HEK293 (cell line): Measurements from ENCODE around the gene USP16.

Experiments used
- BCL6B ChIP-seq: fragments of 450-650 bp; formaldehyde crosslinking; IDR thresholded peaks from 2 replicates; pipeline ENCODE4 v1.5.1; 2017; ENCODE audit warnings: missing biosample characterization, missing genetic modification characterization
- GLIS1 ChIP-seq: fragments of 450-650 bp; formaldehyde crosslinking; IDR thresholded peaks from 2 replicates; pipeline ENCODE4 v1.5.1; 2016; ENCODE audit warnings: missing biosample characterization, missing genetic modification characterization
- KLF16 ChIP-seq: fragments of 450-650 bp; formaldehyde crosslinking; IDR thresholded peaks from 2 replicates; pipeline ENCODE4 v1.5.1; 2017; ENCODE audit warnings: missing biosample characterization, missing genetic modification characterization
- REST ChIP-seq: fragments of 450-650 bp; formaldehyde crosslinking; IDR thresholded peaks from 2 replicates; pipeline ENCODE4 v1.5.1; 2016; ENCODE audit warnings: missing biosample characterization, missing genetic modification characterization
- SETDB1 ChIP-seq: IDR thresholded peaks from one replicate; pipeline ENCODE4 v1.6.1; 2017; ENCODE audit warnings: mild to moderate bottlenecking, low read length, moderate library complexity, mixed read lengths; ENCODE audit not compliant: insufficient read length
- SP3 ChIP-seq: fragments of 450-650 bp; formaldehyde crosslinking; IDR thresholded peaks from 2 replicates; pipeline ENCODE4 v1.5.1; 2016; ENCODE audit warnings: missing biosample characterization, missing genetic modification characterization
- SP7 ChIP-seq: fragments of 450-650 bp; formaldehyde crosslinking; IDR thresholded peaks from 2 replicates; pipeline ENCODE4 v1.5.1; 2016; ENCODE audit warnings: missing biosample characterization, missing genetic modification characterization
- TRIM28 ChIP-seq: IDR thresholded peaks from 2 replicates; pipeline ENCODE4 v1.6.1; 2011; ENCODE audit warnings: low read length, control low read depth, borderline replicate concordance
- WT1 ChIP-seq: fragments of 450-650 bp; formaldehyde crosslinking; IDR thresholded peaks from 2 replicates; pipeline ENCODE4 v1.5.1; 2016; ENCODE audit warnings: missing biosample characterization, missing genetic modification characterization
- ZBTB44 ChIP-seq: fragments of 450-650 bp; IDR thresholded peaks from 2 replicates; pipeline ENCODE4 v1.5.1; 2018; ENCODE audit warnings: missing biosample characterization, mild to moderate bottlenecking, missing genetic modification characterization
- ZFP37 ChIP-seq: fragments of 450-650 bp; formaldehyde crosslinking; IDR thresholded peaks from 2 replicates; pipeline ENCODE4 v1.5.1; 2016; ENCODE audit warnings: missing biosample characterization, missing genetic modification characterization
- ZNF146 ChIP-seq: fragments of 450-650 bp; formaldehyde crosslinking; IDR thresholded peaks from 2 replicates; pipeline ENCODE4 v1.5.1; 2016; ENCODE audit warnings: missing biosample characterization, missing genetic modification characterization
- ZNF239 ChIP-seq: fragments of 450-650 bp; formaldehyde crosslinking; IDR thresholded peaks from 2 replicates; pipeline ENCODE4 v1.5.1; 2016; ENCODE audit warnings: missing biosample characterization, missing genetic modification characterization
- ZNF423 ChIP-seq: fragments of 450-650 bp; formaldehyde crosslinking; IDR thresholded peaks from 2 replicates; pipeline ENCODE4 v1.5.1; 2016; ENCODE audit warnings: missing biosample characterization, missing genetic modification characterization
- ZNF433 ChIP-seq: fragments of 450-650 bp; formaldehyde crosslinking; IDR thresholded peaks from 2 replicates; pipeline ENCODE4 v1.5.1; 2016; ENCODE audit warnings: missing biosample characterization, missing genetic modification characterization, low read depth
- ZNF48 ChIP-seq: fragments of 450-650 bp; formaldehyde crosslinking; IDR thresholded peaks from 2 replicates; pipeline ENCODE4 v1.5.1; 2016; ENCODE audit warnings: missing biosample characterization, missing genetic modification characterization
- ZNF518A ChIP-seq: fragments of 450-650 bp; formaldehyde crosslinking; conservative IDR thresholded peaks from 2 replicates; pipeline ENCODE4 v1.5.1; 2016; ENCODE audit warnings: low read depth, missing biosample characterization, missing genetic modification characterization
- ZNF521 ChIP-seq: fragments of 450-650 bp; formaldehyde crosslinking; IDR thresholded peaks from 2 replicates; pipeline ENCODE4 v1.5.1; 2017; ENCODE audit warnings: missing biosample characterization, mild to moderate bottlenecking, missing genetic modification characterization
- ZNF548 ChIP-seq: fragments of 450-650 bp; formaldehyde crosslinking; IDR thresholded peaks from 2 replicates; pipeline ENCODE4 v1.5.1; 2016; ENCODE audit warnings: missing biosample characterization, missing genetic modification characterization
- ZNF580 ChIP-seq: fragments of 450-650 bp; formaldehyde crosslinking; IDR thresholded peaks from 2 replicates; pipeline ENCODE4 v1.5.1; 2016; ENCODE audit warnings: missing biosample characterization, missing genetic modification characterization
- ZNF623 ChIP-seq: fragments of 450-650 bp; formaldehyde crosslinking; IDR thresholded peaks from 2 replicates; pipeline ENCODE4 v1.5.1; 2016; ENCODE audit warnings: missing biosample characterization, missing genetic modification characterization
- ZNF843 ChIP-seq: fragments of 450-650 bp; formaldehyde crosslinking; IDR thresholded peaks from 2 replicates; pipeline ENCODE4 v1.5.1; 2016; ENCODE audit warnings: missing biosample characterization, missing genetic modification characterization
- ZSCAN18 ChIP-seq: fragments of 450-650 bp; formaldehyde crosslinking; IDR thresholded peaks from 2 replicates; pipeline ENCODE4 v1.5.1; 2016; ENCODE audit warnings: missing biosample characterization, missing genetic modification characterization
- ZXDB ChIP-seq: fragments of 450-650 bp; formaldehyde crosslinking; IDR thresholded peaks from 2 replicates; pipeline ENCODE4 v1.5.1; 2016; ENCODE audit warnings: missing biosample characterization, missing genetic modification characterization

USP16 gene

GRCh38 chr21:29073222-29074006 is 48.9 kb downstream of the USP16 start, which contains the start of gene CCT8 (continued):
- TF ChIP-seq ZNF843 (0 out of 2 replicates have a peak, but pooled peaks have one; percentile 61), TRIM28 (peak; percentile 94), ZNF518A (tag by site-specific recombination) (peak; percentile 89), BCL6B (tag by site-specific recombination) (no peak), ZNF423 (tag by site-specific recombination) (0 out of 2 replicates have a peak, but pooled peaks have one; percentile 33), ZXDB (tag by site-specific recombination) (peak; percentile 99), GLIS1 (tag by site-specific recombination) (peak; percentile 86), ZNF623 (tag by site-specific recombination) (no peak), ZNF521 (tag by site-specific recombination) (no peak), SETDB1 (peak; percentile 27), SP7 (tag by site-specific recombination) (peak; percentile 93), KLF16 (tag by site-specific recombination) (peak; percentile 99), ZNF548 (tag by site-specific recombination) (0 out of 2 replicates have a peak, but pooled peaks have one; percentile 14), ZFP37 (tag by site-specific recombination) (peak; percentile 77; the same call in 1 of the 2 replicates), ZNF580 (peak; percentile 97), ZSCAN18 (tag by site-specific recombination) (peak; percentile 62; the same call in 1 of the 2 replicates), WT1 (tag by site-specific recombination) (peak; percentile 25; the same call in 1 of the 2 replicates), ZNF48 (tag by site-specific recombination) (no peak), ZNF239 (tag by site-specific recombination) (peak; percentile 67; the same call in 1 of the 2 replicates), SP3 (tag by site-specific recombination) (peak; percentile 93), ZNF433 (tag by site-specific recombination) (no peak), ZBTB44 (tag by site-specific recombination) (0 out of 2 replicates have a peak, but pooled peaks have one; percentile 25), ZNF146 (tag by site-specific recombination) (peak; percentile 29; the same call in 1 of the 2 replicates), REST (tag by site-specific recombination) (peak; percentile 47; the same call in 1 of the 2 replicates)
